Panc1 (cell line): ENCODE data around the gene SVIL. TPM values are rescaled to one million over a fixed set of nuclear protein-coding genes. Genes with fewer than 3 reads are reported as not detected.
"Not testable (repeated sequence)": the region's sequence is repeated elsewhere in the genome, so short reads cannot be mapped to it uniquely, and the experiment has no call there.

Experiments used
- ATAC-seq: fragments of 200-7000 bp; cut with Tn5 transposase; 2 replicates; pipeline ENCODE4 v1.9.1; 2020; ENCODE audit warnings: mild to moderate bottlenecking, moderate library complexity
- BruUV-seq: library from RNA; stranded (reverse); fragments of 400-500 nt; replicated peaks from 2 replicates; lab custom pipeline; 2021; lab: Mats Ljungman, UMichigan
- CTCF ChIA-PET: fragments of 300-600 bp; sonication (Branson Sonifier 250); formaldehyde crosslinking; loops from one replicate; lab custom pipeline; 2022; ENCODE audit warnings: antibody characterized with exemption; lab: Charles Lee
- POLR2A ChIA-PET: fragments of 300-600 bp; sonication (Branson Sonifier 250); formaldehyde crosslinking; loops from one replicate; lab custom pipeline; 2022; ENCODE audit warnings: antibody characterized with exemption; lab: Charles Lee
- DNase-seq: peaks from one replicate; pipeline ENCODE4 v3.0.0-alpha.2; 2010; ENCODE audit warnings: low read depth, low spot score
- H3K27ac ChIP-seq: 2 replicates; pipeline ENCODE4 v1.5.1; 2011; ENCODE audit warnings: mild to moderate bottlenecking, low read length, inconsistent platforms
- H3K27me3 ChIP-seq: fragments of 200-500 bp; sonication (Bioruptor generic); 2 replicates; pipeline ENCODE4 v1.6.0; 2014; ENCODE audit warnings: low read length, inconsistent platforms; ENCODE audit not compliant: control insufficient read depth, insufficient read depth
- H3K36me3 ChIP-seq: fragments of 200-500 bp; sonication (Bioruptor generic); 2 replicates; pipeline ENCODE4 v1.5.1; 2014; ENCODE audit warnings: inconsistent platforms, mild to moderate bottlenecking, low read length, moderate library complexity; ENCODE audit not compliant: control insufficient read depth, insufficient read depth
- H3K4me1 ChIP-seq: 2 replicates; pipeline ENCODE4 v1.5.1; 2011; ENCODE audit warnings: inconsistent platforms, mild to moderate bottlenecking, low read length, moderate library complexity; ENCODE audit not compliant: control insufficient read depth, insufficient read depth
- H3K4me3 ChIP-seq, 2 experiments: 2 replicates each; pipeline ENCODE4 v1.5.1; 2011 to 2012; ENCODE audit warnings: low read depth in 2 of 2, low read length in 2 of 2, mild to moderate bottlenecking in 2 of 2, inconsistent platforms in 1 of 2, moderate library complexity in 1 of 2
- H3K9me3 ChIP-seq: fragments of 200-500 bp; sonication (Bioruptor generic); 2 replicates; pipeline ENCODE4 v1.5.1; 2014; ENCODE audit warnings: low read depth, mild to moderate bottlenecking, inconsistent platforms, low read length, moderate library complexity; ENCODE audit not compliant: control insufficient read depth, insufficient read depth
- CTCF ChIP-seq: fragments of 450-650 bp; IDR thresholded peaks from 2 replicates; pipeline ENCODE4 v1.5.1; 2017; ENCODE audit warnings: mild to moderate bottlenecking
- POLR2AphosphoS5 ChIP-seq: IDR thresholded peaks from 2 replicates; pipeline ENCODE4 v1.6.1; 2012; ENCODE audit warnings: mild to moderate bottlenecking, low read depth, low read length, moderate library complexity
- REST ChIP-seq, 2 experiments: IDR thresholded peaks; 2 replicates each; pipeline ENCODE4 v1.6.1; 2011 to 2012; ENCODE audit warnings: low read depth in 2 of 2, control low read depth in 1 of 2, low read length in 1 of 2, mild to moderate bottlenecking in 1 of 2, moderate library complexity in 1 of 2; ENCODE audit not compliant: insufficient read depth in 1 of 2
- SIN3A ChIP-seq: IDR thresholded peaks from 2 replicates; pipeline ENCODE4 v1.6.1; 2012; ENCODE audit warnings: low read depth, mild to moderate bottlenecking, low read length, moderate library complexity, borderline replicate concordance; ENCODE audit not compliant: insufficient read depth
- TCF7L2 ChIP-seq: IDR thresholded peaks from 2 replicates; pipeline ENCODE4 v1.6.1; 2011; ENCODE audit warnings: mild to moderate bottlenecking, low read depth, low read length, inconsistent platforms
- in situ Hi-C: cut with HindIII; loops from 2 replicates; pipeline ENCODE4 v1.10.0; 2016; ENCODE audit warnings: low sequenced_read_pairs, low pct_unique_long_range_greater_than_20kb
- intact Hi-C: fragments of 100-400 bp; cut with micrococcal nuclease; formaldehyde crosslinking; loops from one replicate; pipeline ENCODE4 v1.10.0; 2022; ENCODE audit not compliant: unreplicated experiment
- total RNA-seq: library from RNA; stranded (reverse); gene quantifications from one replicate; pipeline ENCODE4 v1.2.1, GENCODE V29; 2021; ENCODE audit not compliant: unreplicated experiment

Gene SVIL
- total RNA-seq, 1 experiment from 2014 or later: 72.8 TPM

- DNase-seq, H3K27me3 ChIP-seq, H3K27ac ChIP-seq, H3K9me3 ChIP-seq, intact Hi-C loops, H3K36me3 ChIP-seq, H3K4me1 ChIP-seq, POLR2A ChIA-PET, in situ Hi-C loops, BruUV-seq, CTCF ChIA-PET, ATAC-seq, H3K4me3 ChIP-seq: not testable (repeated sequence)
These were observed 176.6 kb downstream of the SVIL start for GRCh38 chr10:29458190-29458589.

- intact Hi-C loops: no loop called here
- no peak for ATAC-seq
- TF ChIP-seq CTCF (no peak), REST (IDR thresholded peaks at IDR 0.05; ENCODE audit: insufficient read depth in 1 of 2, low read depth in 2 of 2, low read length in 1 of 2) (no peak), POLR2AphosphoS5 (no peak), SIN3A (no peak), TCF7L2 (no peak)
These were observed 179.7 kb downstream of the SVIL start for GRCh38 chr10:29455095-29455494.

GRCh38 chr10:29454250-29454649 lies 180.5 kb downstream of the SVIL start:
- Histone ChIP-seq H3K9me3 (no peaks in the 10 kb centered on the region), H3K27ac (no peak overlapping the region), H3K27me3 (no peaks in the 10 kb centered on the region), H3K4me3 (no peak overlapping the region), H3K36me3 (no peaks in the 10 kb centered on the region), H3K4me1 (no peaks in the 10 kb centered on the region)
- no peak for DNase-seq
- intact Hi-C loops: no loop called here
- in situ Hi-C loops: no loop called here
- no TSS peak for BruUV-seq
- POLR2A ChIA-PET: no interaction called here
- CTCF ChIA-PET: no interaction called here
- no peak for TF ChIP-seq SIN3A
- TF ChIP-seq TCF7L2: no peak
- TF ChIP-seq POLR2AphosphoS5: no peak
- TF ChIP-seq REST (IDR thresholded peaks at IDR 0.05; ENCODE audit: insufficient read depth in 1 of 2, low read depth in 2 of 2, low read length in 1 of 2): no peak
- no peak for TF ChIP-seq CTCF
- no peak for ATAC-seq

More at GRCh38 chr10:29455095-29455494, 179.7 kb downstream of the SVIL start:
- H3K27ac ChIP-seq: no peak overlapping the region
- ChIA-PET CTCF (no interaction called here), POLR2A (no interaction called here)
- BruUV-seq: no TSS peak
- H3K9me3 ChIP-seq: no peaks in the 10 kb centered on the region
- H3K36me3 ChIP-seq: no peaks in the 10 kb centered on the region
- in situ Hi-C loops: no loop called here
- H3K4me3 ChIP-seq: no peak overlapping the region
- no peaks in the 10 kb centered on the region for H3K27me3 ChIP-seq
- no peaks in the 10 kb centered on the region for H3K4me1 ChIP-seq
- DNase-seq: no peak
